NCI-H2196 treated with DMSO at 0.1 percent for 48 hours (cell line): Measurements from ENCODE around the gene TMEM178A.
"Not testable (repeated sequence)": the region's sequence is repeated elsewhere in the genome, so short reads cannot be mapped to it uniquely, and the experiment has no call there.

Source experiments
- DNase-seq: peaks from one replicate; lab custom pipeline; 2025; ENCODE audit not compliant: unreplicated experiment; lab: John Stamatoyannopoulos, UW

The TMEM178A gene

DNA sequence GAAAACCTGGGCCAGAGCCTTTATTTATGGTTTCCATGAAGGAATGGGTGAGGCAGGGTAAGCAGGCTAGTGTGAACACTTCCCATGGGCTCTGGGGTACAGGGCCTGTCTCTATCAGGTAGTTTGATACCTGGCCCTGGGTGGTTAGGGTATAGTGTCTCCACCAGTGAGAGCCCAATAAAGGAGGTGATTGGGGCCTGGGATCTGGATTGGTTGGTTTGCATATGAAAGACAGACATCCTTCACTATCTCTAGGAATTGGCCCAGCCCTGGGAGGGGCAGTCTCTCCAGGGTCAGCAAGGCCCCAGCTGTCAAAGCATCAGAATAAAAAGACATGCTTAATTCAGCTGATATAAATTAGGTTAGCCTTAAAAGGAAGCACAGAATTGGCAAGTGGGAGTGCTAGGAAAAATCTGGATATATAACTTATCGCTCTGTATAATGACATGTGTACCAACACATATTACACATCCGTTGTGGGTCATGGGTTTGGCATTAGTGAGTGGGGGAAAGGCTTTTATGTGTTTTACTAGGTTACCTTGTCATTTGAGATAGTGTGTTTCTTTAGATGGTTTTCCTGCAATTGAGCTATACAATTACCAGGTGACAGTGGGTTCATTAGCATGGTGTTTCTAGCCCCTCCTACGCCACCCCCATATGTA lies 18.5 kb upstream of the TMEM178A start:
- DNase-seq: no peak

DNA sequence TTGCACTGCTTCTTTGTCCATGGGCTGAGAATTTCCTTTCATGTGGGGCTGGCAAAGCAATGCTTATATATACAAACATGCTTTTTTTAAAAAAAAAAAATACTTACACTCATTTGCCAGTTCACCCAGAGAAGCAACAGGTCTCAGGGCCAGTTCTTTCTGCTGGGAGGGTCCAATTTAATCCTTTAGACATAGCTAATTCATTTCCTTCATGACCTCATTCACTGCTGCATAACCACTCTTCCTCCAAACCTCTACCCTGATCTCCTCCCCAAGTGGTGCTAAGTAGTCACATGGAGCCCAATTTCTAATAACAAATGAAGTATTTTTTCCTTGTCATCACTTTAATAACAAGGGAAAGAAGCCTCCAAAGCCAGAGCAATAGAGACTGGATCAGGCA lies 17.1 kb upstream of the TMEM178A start:
- no peak for DNase-seq

DNA sequence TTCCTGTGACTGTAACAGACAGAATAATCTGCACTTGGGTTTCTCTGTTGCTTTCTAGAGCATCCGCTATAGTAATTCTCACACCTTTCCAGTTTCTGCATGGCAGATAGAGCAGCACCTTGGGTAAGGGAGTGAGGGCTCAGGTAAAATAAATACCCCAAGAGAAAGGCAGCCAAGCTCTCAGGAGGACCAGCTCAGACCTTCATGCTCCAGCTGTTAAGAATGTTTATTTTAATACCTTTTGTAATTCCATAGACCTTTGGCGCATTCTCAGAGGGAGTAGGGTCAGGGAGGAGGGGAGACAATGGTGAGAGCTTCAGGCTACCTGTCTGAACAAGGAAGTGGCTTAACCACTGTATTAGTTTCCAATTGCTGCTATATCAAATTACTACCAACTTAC lies 16.2 kb upstream of the TMEM178A start:
- no peak for DNase-seq

- no peak for DNase-seq
Measured at GRCh38 chr2:39650468-39650867, 15.2 kb upstream of the TMEM178A start.

GRCh38 chr2:39656215-39656614 lies 9.5 kb upstream of the TMEM178A start:
- not testable (repeated sequence) for DNase-seq

- DNase-seq: no peak
Measured at GRCh38 chr2:39657287-39657937, 8.3 kb upstream of the TMEM178A start.

- DNase-seq: no peak
Measured at GRCh38 chr2:39658371-39658770, 7.3 kb upstream of the TMEM178A start.

DNA sequence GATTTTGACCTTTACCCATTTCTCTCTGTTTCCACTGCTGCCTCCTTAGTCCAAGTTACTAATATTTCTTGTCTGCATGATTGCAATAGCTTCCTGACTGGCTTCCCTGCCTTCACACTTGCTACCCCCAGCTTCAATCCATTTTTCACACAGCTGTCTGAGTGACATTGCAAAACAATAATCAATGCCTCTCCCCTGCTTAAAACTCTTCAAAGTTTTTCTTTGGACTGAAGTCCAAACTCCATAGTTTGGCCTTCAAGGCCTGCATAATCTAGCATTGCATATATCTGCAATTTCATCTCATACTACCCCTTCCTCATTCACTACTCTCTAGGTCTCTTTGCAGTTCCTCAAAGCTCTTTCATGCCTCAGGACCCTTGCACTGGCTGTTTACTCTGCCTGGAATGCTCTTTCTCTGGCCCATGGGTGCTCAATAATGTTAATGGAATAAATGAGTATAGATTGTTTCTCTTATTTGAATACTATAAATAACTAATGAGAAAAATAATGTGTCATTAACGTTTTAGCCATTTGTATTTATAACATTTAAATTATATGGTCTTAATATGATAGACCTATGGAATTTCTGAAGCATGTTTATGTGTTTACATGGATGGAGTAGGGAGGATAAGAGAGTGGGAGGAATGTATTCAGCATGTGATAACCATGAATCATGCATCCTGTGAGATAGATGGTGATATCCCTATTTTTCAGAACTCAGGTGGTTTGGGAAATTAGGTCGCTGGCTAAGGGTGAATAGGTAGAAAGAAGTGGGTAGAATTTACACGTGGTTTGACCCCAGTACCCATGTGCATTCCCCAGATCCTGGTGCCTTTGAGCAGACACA lies 5.7 kb upstream of the TMEM178A start:
- no peak for DNase-seq

DNA sequence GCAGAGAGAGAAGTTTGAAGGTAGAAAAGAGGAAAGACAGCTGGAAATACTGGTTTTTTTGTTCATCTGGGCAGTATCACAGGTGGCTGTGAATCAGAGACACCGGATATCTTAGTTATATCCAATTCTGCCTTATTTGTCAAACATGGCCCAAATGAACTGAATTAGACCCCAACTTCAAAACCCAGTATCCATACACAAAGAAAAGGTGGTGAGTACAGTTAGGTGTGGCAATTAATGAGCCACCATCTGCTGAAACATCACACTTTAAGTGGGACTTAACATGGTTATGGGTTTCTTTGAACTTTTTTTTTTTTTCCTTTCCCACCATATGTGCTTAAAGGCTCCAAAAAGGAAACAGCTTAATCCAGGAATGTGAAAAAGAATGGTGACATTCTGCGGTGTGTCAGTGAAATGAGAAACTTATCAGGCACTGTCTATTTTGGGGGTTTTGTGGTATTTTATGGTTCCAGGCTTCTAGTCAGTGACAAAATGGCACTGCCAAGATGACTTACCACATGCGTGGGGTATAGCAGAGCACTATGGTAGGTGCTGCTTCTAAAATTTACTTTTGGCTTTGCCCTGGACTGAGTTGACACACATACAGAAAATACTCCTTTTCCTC lies 5.0 kb upstream of the TMEM178A start:
- DNase-seq: no peak

DNA sequence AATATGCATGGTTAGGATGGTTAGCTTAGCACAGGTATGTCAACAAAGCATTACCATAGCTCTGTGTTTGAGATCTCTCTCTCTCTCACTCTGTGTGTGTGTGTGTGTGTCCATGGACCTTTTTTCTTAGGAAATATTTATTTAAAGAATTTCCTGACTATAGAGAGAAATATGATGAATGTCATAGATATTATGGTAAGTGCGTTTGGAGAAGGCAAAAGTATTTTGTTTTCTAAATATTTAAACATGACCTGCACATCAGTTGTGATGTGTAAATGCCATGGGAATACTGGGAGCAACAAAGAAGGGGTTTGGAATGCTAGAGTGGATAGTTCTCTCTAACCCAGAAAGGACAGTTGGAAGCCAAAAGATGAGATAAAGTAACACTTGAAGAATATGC lies 3.9 kb upstream of the TMEM178A start:
- no peak for DNase-seq

DNA sequence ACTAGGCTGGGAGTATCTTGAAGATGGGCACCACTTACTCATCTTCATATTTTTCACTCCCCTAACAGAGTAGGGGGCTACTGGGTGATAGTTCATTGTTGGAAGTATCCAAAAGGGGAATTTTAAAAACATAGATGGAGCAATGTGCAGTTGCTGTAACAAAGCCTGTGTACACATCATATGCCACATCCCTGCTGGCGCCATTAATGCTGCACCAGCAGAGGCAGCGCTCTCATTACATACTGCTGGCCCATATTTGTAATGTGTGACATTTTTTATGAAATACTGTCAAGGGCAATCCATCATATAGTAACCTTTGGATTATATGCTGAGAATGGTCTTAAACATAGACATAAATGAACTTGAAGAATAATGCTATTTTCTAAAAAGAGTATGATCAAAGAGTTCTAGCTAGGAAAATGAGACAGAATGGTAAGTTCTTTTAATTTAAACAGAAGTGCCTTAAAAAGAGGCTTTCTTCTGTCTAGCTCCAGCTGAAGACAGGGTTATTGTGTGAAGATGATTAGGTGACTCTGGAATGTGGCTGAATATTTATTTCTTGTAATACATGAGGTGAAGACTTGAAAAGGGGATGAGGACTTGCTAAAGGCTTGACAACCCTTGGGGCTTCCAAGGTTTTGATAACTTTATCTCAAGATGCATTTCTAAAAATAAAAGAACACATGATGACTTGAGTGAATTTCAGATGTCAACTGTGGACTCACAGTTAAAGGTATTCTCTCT lies 2.4 kb upstream of the TMEM178A start:
- no peak for DNase-seq

DNA sequence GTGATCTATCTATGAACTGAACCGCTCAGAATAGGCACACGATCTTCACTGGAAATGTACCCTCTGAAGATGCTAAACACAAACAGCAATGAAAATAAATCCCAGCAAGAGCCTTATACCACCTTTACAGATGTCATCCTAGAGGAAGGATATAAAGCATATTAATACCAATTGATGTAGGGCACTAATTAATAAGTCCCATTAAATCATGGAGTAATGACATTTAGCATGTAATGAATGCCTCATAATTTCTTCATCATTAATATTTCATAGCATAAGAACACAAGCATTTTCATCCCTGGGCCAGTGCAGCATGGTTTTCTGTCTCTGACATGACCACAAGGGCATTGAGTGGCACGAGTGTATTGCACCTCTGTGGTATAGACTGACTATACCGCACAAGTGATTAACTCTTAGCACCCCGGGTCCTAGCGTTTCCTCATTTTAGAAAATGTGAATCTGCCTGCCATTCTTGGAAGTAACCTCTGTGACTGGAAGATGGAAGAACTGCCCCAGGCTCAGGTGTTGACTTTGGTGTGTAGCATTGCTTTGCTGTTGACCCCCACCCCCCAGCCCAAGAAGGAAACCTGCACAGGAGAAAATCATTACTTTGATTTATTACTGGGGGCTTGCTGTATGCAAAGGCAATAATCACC lies 1.4 kb upstream of the TMEM178A start:
- DNase-seq: no peak

DNA sequence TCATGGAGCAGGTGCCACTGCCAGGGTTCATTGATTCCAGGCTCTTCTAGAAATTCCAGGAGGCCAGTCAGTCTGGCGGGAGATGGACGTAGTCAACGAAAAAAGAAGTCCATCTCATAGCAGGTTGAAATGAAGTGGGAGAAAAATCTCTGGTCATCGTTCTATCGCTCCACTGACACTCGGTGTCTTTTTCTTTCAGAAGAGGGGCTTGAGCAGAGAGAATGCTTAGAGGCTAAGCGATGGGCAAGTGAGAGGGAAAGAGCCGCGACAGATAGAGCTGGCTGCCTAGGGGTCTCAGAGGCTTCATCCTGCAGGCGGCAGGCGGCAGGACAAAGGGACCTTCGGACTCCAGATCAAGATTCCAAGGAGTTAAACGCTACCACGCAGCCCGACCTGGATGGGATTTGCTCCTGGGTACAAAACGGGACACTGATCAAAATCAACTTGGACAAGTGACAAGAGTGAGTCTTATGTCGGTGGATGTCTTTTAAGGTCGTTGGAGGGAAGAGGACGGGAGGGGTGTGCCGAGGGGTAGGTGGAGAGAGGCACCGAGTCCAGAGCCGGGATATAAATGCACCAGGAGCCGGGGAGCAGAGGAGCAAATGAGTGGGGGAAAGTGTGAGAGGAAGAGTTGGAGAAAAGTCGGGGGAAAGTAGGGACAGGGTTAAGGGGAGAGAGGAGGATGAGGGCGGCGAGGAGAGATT lies 677 bp upstream of the TMEM178A start:
- no peak for DNase-seq

GRCh38 chr2:39666491-39667101 lies 879 bp downstream of the TMEM178A start:
- DNase-seq: no peak

- no peak for DNase-seq
Measured at GRCh38 chr2:39667104-39667885, 1.6 kb downstream of the TMEM178A start.

GRCh38 chr2:39667886-39668276 lies 2.2 kb downstream of the TMEM178A start:
- no peak for DNase-seq

- no peak for DNase-seq
Measured at GRCh38 chr2:39668576-39669080, 2.9 kb downstream of the TMEM178A start.

GRCh38 chr2:39671604-39672003 lies 5.9 kb downstream of the TMEM178A start:
- no peak for DNase-seq
